Coronary artery (tissue), 2 donors: ENCODE measurements around the gene CCDC93.
"Not testable (repeated sequence)": the region's sequence is repeated elsewhere in the genome, so short reads cannot be mapped to it uniquely, and the experiment has no call there.

Experiments used
- DNase-seq: peaks from one replicate; pipeline ENCODE4 v3.0.0-alpha.2; 2017; ENCODE audit warnings: low spot score
- H3K27ac ChIP-seq, 2 donors: fragments of 200-600 bp; sonication (generic); one replicate each; pipeline ENCODE4 v1.5.1; 2016 to 2019
- H3K4me3 ChIP-seq: fragments of 200-600 bp; sonication (generic); 2 replicates; pipeline ENCODE4 v1.5.1; 2016; ENCODE audit warnings: mild to moderate bottlenecking, moderate library complexity
- CTCF ChIP-seq: fragments of 200-600 bp; sonication (generic); IDR thresholded peaks from one replicate; pipeline ENCODE4 v1.5.1; 2019; ENCODE audit warnings: antibody characterized with exemption

Gene CCDC93

GRCh38 chr2:117931266-117931665, 82.6 kb downstream of the CCDC93 start:
- Histone ChIP-seq H3K4me3 (no peak overlapping the region), H3K27ac (no peak overlapping the region)
- DNase-seq = no peak
- TF ChIP-seq CTCF = no peak

GRCh38 chr2:117930775-117931174, 83.1 kb downstream of the CCDC93 start:
- no peak for DNase-seq
- no peak overlapping the region for H3K27ac ChIP-seq
- no peak overlapping the region for H3K4me3 ChIP-seq
- TF ChIP-seq CTCF = no peak

GRCh38 chr2:117923471-117923870, 90.4 kb downstream of the CCDC93 start:
- DNase-seq, H3K4me3 ChIP-seq, H3K27ac ChIP-seq: not testable (repeated sequence)

- TF ChIP-seq CTCF = no peak
- Histone ChIP-seq H3K27ac (no peak overlapping the region), H3K4me3 (no peak overlapping the region)
- DNase-seq = no peak
These were observed 92.3 kb downstream of the CCDC93 start for GRCh38 chr2:117921520-117921919.

GRCh38 chr2:117918608-117919007, 95.3 kb downstream of the CCDC93 start:
- no peak for DNase-seq
- no peak overlapping the region for H3K4me3 ChIP-seq
- no peak for TF ChIP-seq CTCF
- no peak overlapping the region for H3K27ac ChIP-seq

GRCh38 chr2:117917223-117917917, 96.5 kb downstream of the CCDC93 start:
- no peak overlapping the region for H3K4me3 ChIP-seq
- no peak for DNase-seq
- H3K27ac ChIP-seq = no peak overlapping the region
- TF ChIP-seq CTCF = no peak

GRCh38 chr2:117902933-117903332, 110.9 kb downstream of the CCDC93 start:
- no peak overlapping the region for H3K27ac ChIP-seq
- no peak for DNase-seq
- no peak overlapping the region for H3K4me3 ChIP-seq
- TF ChIP-seq CTCF = no peak
